SK-N-SH (cell line): Measurements from ENCODE around the gene ARAP1.

Experiments used
- FOXM1 ChIP-seq: IDR thresholded peaks from 2 replicates; pipeline ENCODE4 v1.4.0; 2012; ENCODE audit warnings: low read depth, mild to moderate bottlenecking
- RAD21 ChIP-seq: IDR thresholded peaks from 2 replicates; pipeline ENCODE4 v1.6.1; 2012; ENCODE audit warnings: mild to moderate bottlenecking, low read length
- RFX5 ChIP-seq: IDR thresholded peaks from 2 replicates; pipeline ENCODE4 v1.6.1; 2012; ENCODE audit warnings: mild to moderate bottlenecking, improper control_type of control experiment, low read length
- TF ChIP-seq, protein P1 (sequence below): fragments of 200-600 bp; sonication (generic); IDR thresholded peaks from 2 replicates; pipeline ENCODE4 v1.6.1; 2017; ENCODE audit warnings: antibody characterized with exemption, mild to moderate bottlenecking, moderate library complexity

DNA sequence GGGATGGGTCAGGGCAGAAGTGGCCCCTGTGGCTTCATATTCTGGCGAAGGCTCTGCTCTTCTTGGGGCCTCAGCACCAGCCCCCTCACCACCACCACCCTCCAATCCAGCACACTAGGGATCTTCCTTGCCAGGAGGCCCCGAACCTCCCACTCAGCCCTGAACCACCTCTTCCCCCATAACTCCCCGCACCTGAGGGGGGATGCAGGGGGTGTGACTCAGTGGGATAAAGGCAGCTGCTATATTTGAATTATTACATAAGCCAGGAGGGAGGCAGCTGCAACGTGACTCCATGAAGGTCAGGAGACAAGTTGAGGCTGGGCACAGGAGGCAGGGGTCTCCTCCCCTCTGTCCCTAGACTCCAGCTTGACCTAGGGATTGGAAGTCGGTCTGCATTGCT, 72.3 kb downstream of the ARAP1 start:
- TF ChIP-seq RAD21: no peak
- no peak for TF ChIP-seq FOXM1
- TF ChIP-seq, protein P1, sequence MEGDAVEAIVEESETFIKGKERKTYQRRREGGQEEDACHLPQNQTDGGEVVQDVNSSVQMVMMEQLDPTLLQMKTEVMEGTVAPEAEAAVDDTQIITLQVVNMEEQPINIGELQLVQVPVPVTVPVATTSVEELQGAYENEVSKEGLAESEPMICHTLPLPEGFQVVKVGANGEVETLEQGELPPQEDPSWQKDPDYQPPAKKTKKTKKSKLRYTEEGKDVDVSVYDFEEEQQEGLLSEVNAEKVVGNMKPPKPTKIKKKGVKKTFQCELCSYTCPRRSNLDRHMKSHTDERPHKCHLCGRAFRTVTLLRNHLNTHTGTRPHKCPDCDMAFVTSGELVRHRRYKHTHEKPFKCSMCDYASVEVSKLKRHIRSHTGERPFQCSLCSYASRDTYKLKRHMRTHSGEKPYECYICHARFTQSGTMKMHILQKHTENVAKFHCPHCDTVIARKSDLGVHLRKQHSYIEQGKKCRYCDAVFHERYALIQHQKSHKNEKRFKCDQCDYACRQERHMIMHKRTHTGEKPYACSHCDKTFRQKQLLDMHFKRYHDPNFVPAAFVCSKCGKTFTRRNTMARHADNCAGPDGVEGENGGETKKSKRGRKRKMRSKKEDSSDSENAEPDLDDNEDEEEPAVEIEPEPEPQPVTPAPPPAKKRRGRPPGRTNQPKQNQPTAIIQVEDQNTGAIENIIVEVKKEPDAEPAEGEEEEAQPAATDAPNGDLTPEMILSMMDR: no peak
- no peak for TF ChIP-seq RFX5
